ENCODE data around the gene IQCK. TPM values are rescaled to one million over a fixed set of nuclear protein-coding genes. Genes with fewer than 3 reads are reported as not detected.

IQCK gene
- total and polyA plus RNA-seq, 2 donors (not counting 3 experiments of a cell fraction or from before 2014, with no cell fraction given), result 17.2 to 18.1 TPM

DNA sequence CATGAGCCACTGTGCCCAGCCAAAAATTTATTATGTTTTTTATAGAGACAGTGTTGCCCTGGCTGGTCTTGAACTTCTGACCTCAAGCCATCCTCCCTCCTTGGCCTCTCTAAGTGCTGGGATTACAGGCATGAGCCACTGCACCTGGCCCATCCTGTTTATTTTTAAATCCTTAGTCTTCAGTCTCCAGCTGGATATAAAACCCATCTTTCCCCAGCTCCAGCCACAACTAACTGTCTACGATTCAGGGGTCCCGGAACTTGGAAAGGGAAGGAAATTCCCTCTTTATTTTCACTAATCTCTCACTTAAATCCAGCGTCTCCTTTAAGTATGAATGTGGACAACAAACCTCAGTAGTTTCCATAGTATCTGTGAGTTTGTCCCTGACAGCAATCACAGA, 62.2 kb downstream of the IQCK start:
- no peaks in the 10 kb centered on the region for H3K79me2 ChIP-seq (ENCODE audit: control insufficient read depth, insufficient read depth, low read length)
- peaks cover 4% of the 10 kb centered on the region for H3K4me1 ChIP-seq (ENCODE audit: control insufficient read depth, extremely low read depth, insufficient read depth, low read length)
- TF ChIP-seq, protein P1, sequence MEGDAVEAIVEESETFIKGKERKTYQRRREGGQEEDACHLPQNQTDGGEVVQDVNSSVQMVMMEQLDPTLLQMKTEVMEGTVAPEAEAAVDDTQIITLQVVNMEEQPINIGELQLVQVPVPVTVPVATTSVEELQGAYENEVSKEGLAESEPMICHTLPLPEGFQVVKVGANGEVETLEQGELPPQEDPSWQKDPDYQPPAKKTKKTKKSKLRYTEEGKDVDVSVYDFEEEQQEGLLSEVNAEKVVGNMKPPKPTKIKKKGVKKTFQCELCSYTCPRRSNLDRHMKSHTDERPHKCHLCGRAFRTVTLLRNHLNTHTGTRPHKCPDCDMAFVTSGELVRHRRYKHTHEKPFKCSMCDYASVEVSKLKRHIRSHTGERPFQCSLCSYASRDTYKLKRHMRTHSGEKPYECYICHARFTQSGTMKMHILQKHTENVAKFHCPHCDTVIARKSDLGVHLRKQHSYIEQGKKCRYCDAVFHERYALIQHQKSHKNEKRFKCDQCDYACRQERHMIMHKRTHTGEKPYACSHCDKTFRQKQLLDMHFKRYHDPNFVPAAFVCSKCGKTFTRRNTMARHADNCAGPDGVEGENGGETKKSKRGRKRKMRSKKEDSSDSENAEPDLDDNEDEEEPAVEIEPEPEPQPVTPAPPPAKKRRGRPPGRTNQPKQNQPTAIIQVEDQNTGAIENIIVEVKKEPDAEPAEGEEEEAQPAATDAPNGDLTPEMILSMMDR (IDR thresholded peaks at IDR 0.05; ENCODE audit: extremely low read depth in 1 of 2, insufficient read depth in 1 of 2, low read depth in 1 of 2, low read length in 2 of 2), result no peak
- no peak for TF ChIP-seq MYC (IDR thresholded peaks at IDR 0.05; ENCODE audit: low read depth, low read length)
- no peak for TF ChIP-seq FOS (IDR thresholded peaks at IDR 0.05; ENCODE audit: borderline replicate concordance, insufficient read depth, low read length)
- no peak for TF ChIP-seq POLR2AphosphoS5 (IDR thresholded peaks at IDR 0.05; ENCODE audit: insufficient read depth, low read depth, low read length)
- TF ChIP-seq, protein P2, sequence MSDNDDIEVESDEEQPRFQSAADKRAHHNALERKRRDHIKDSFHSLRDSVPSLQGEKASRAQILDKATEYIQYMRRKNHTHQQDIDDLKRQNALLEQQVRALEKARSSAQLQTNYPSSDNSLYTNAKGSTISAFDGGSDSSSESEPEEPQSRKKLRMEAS (IDR thresholded peaks at IDR 0.05; ENCODE audit: insufficient read depth, insufficient read length), result no peak
- no peak for TF ChIP-seq JUN (IDR thresholded peaks at IDR 0.05; ENCODE audit: borderline replicate concordance, insufficient read depth, insufficient read length, low read depth)
- no peak overlapping the region for H3K4me2 ChIP-seq (ENCODE audit: insufficient read depth, low read length)
- no peaks in the 10 kb centered on the region for H3K9me1 ChIP-seq (replicated peaks; ENCODE audit: control insufficient read depth, extremely low read depth, insufficient read depth, low read length)
- no peaks in the 10 kb centered on the region for H3K9me3 ChIP-seq (replicated peaks; ENCODE audit: control insufficient read depth, insufficient read depth, low read length)
- BruUV-seq (replicated peaks), result no TSS peak
- H3K27me3 ChIP-seq (ENCODE audit: control insufficient read depth in 2 of 2, insufficient read depth in 2 of 2, low read length in 2 of 2), result no peaks in the 10 kb centered on the region
- intact Hi-C loops (cut with micrococcal nuclease), result no loop called here
- no peaks in the 10 kb centered on the region for H3K36me3 ChIP-seq (ENCODE audit: control insufficient read depth in 2 of 2, extremely low read depth in 1 of 2, insufficient read depth in 2 of 2, low read length in 2 of 2)
- ChIA-PET CTCF (no interaction called here), POLR2A (no interaction called here)
- H3K9ac ChIP-seq (replicated peaks; ENCODE audit: extremely low read depth, insufficient read depth, low read length), result no peak overlapping the region
- FAIRE-seq, result no peak
- H3K4me3 ChIP-seq (replicated peaks in 1 of 3; ENCODE audit: insufficient read depth in 1 of 3, low read depth in 1 of 3, low read length in 3 of 3), result no peak overlapping the region
- no peak overlapping the region for H2AFZ ChIP-seq (ENCODE audit: low read depth, low read length)
- dilution Hi-C loops (cut with MboI; ENCODE audit: extremely low pct_ligation_motif_present, low sequenced_read_pairs), result no loop called here
- H3K27ac ChIP-seq (ENCODE audit: insufficient read depth, low read depth, low read length), result no peak overlapping the region
- no peaks in the 10 kb centered on the region for H4K20me1 ChIP-seq (replicated peaks; ENCODE audit: control insufficient read depth, extremely low read depth, insufficient read depth, low read length)
- no peak for DNase-seq (ENCODE audit: low read depth, low spot score)

DNA sequence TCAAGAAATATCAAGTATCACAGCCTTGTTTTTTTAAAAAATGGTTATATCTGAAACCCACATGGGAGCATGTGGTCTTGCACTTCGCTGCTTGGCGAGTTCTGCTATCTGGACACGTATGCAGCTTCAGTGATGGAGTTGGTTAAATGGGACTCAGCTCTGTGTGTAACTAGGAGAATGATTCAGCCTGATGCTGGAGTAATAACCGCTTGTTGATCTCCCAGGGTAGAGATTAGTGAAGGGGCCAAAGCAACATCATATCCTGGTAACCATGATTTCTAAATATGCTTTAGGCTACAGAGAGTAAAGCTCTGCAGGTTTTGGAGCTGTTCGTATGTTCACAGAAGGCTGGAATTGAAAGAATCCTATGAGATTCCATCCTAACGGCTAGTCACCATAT, 63.2 kb downstream of the IQCK start:
- DNase-seq (ENCODE audit: low read depth, low spot score), result no peak
- H3K4me3 ChIP-seq (replicated peaks in 1 of 3; ENCODE audit: insufficient read depth in 1 of 3, low read depth in 1 of 3, low read length in 3 of 3), result no peak overlapping the region
- no peak overlapping the region for H3K27ac ChIP-seq (ENCODE audit: insufficient read depth, low read depth, low read length)
- no peaks in the 10 kb centered on the region for H3K36me3 ChIP-seq (ENCODE audit: control insufficient read depth in 2 of 2, extremely low read depth in 1 of 2, insufficient read depth in 2 of 2, low read length in 2 of 2)
- intact Hi-C loops (cut with micrococcal nuclease), result no loop called here
- H3K4me2 ChIP-seq (ENCODE audit: insufficient read depth, low read length), result no peak overlapping the region
- no TSS peak for BruUV-seq (replicated peaks)
- H3K27me3 ChIP-seq (ENCODE audit: control insufficient read depth in 2 of 2, insufficient read depth in 2 of 2, low read length in 2 of 2), result no peaks in the 10 kb centered on the region
- no peaks in the 10 kb centered on the region for H3K79me2 ChIP-seq (ENCODE audit: control insufficient read depth, insufficient read depth, low read length)
- H3K9ac ChIP-seq (replicated peaks; ENCODE audit: extremely low read depth, insufficient read depth, low read length), result no peak overlapping the region
- H2AFZ ChIP-seq (ENCODE audit: low read depth, low read length), result no peak overlapping the region
- H3K4me1 ChIP-seq (ENCODE audit: control insufficient read depth, extremely low read depth, insufficient read depth, low read length), result peaks cover 4% of the 10 kb centered on the region
- dilution Hi-C loops (cut with MboI; ENCODE audit: extremely low pct_ligation_motif_present, low sequenced_read_pairs), result no loop called here
- H4K20me1 ChIP-seq (replicated peaks; ENCODE audit: control insufficient read depth, extremely low read depth, insufficient read depth, low read length), result no peaks in the 10 kb centered on the region
- no peaks in the 10 kb centered on the region for H3K9me1 ChIP-seq (replicated peaks; ENCODE audit: control insufficient read depth, extremely low read depth, insufficient read depth, low read length)
- H3K9me3 ChIP-seq (replicated peaks; ENCODE audit: control insufficient read depth, insufficient read depth, low read length), result no peaks in the 10 kb centered on the region
- no peak for FAIRE-seq
- no peak for TF ChIP-seq JUN (IDR thresholded peaks at IDR 0.05; ENCODE audit: borderline replicate concordance, insufficient read depth, insufficient read length, low read depth)
- no peak for TF ChIP-seq FOS (IDR thresholded peaks at IDR 0.05; ENCODE audit: borderline replicate concordance, insufficient read depth, low read length)
- no peak for TF ChIP-seq MYC (IDR thresholded peaks at IDR 0.05; ENCODE audit: low read depth, low read length)
- TF ChIP-seq, protein P2 (IDR thresholded peaks at IDR 0.05; ENCODE audit: insufficient read depth, insufficient read length), result no peak
- no peak for TF ChIP-seq POLR2AphosphoS5 (IDR thresholded peaks at IDR 0.05; ENCODE audit: insufficient read depth, low read depth, low read length)
- TF ChIP-seq, protein P1 (IDR thresholded peaks at IDR 0.05; ENCODE audit: extremely low read depth in 1 of 2, insufficient read depth in 1 of 2, low read depth in 1 of 2, low read length in 2 of 2), result no peak
- no peak for TF ChIP-seq EZH2 (IDR thresholded peaks at IDR 0.05; ENCODE audit: borderline replicate concordance, low read depth, low read length, severe bottlenecking)
- POLR2A ChIA-PET, result no interaction called here
- CTCF ChIA-PET, result no interaction called here

Measured in endothelial cell of umbilical vein (primary cell).